Natural killer cell (primary cell): ENCODE measurements around the gene ZBED1. TPM values are rescaled to one million over a fixed set of nuclear protein-coding genes. Genes with fewer than 3 reads are reported as not detected.
"Not testable (repeated sequence)": the region's sequence is repeated elsewhere in the genome, so short reads cannot be mapped to it uniquely, and the experiment has no call there.

Experiments used
- ATAC-seq, 3 donors: fragments of 150-1000 bp in 2 of 3; fragments of 200-7000 bp in 1 of 3; cut with Tn5 transposase; 1 replicate in 1 of 3; 2 replicates in 2 of 3; pipeline ENCODE4 v1.10.0; 2021; ENCODE audit warnings: mild to moderate bottlenecking in 2 of 3, moderate library complexity in 2 of 3
- DNase-seq, 2 donors: peaks; one replicate each; pipeline versions ENCODE4 v3.0.0 to v3.0.0-alpha.2; 2013 to 2021; ENCODE audit warnings: mixed read lengths in 1 of 2
- H3K27ac ChIP-seq: one replicate; pipeline ENCODE4 v1.5.1; 2013; ENCODE audit warnings: mild to moderate bottlenecking, low read length
- H3K27me3 ChIP-seq: one replicate; pipeline ENCODE4 v1.6.1; 2013; ENCODE audit warnings: low read length; ENCODE audit not compliant: control insufficient read depth, insufficient read depth
- H3K36me3 ChIP-seq: one replicate; pipeline ENCODE4 v1.6.1; 2013; ENCODE audit warnings: low read length; ENCODE audit not compliant: control insufficient read depth, insufficient read depth
- H3K4me1 ChIP-seq: one replicate; pipeline ENCODE4 v1.6.1; 2013; ENCODE audit warnings: low read length; ENCODE audit not compliant: control insufficient read depth, insufficient read depth
- H3K4me3 ChIP-seq: one replicate; pipeline ENCODE4 v1.5.1; 2013; ENCODE audit warnings: low read length
- H3K9me3 ChIP-seq: one replicate; pipeline ENCODE4 v1.6.1; 2013; ENCODE audit warnings: low read length; ENCODE audit not compliant: control insufficient read depth, insufficient read depth
- H3K27ac Mint-ChIP-seq, 2 donors: one replicate each; pipeline ENCODE4 v1.8.0; 2022; ENCODE audit warnings: mild to moderate bottlenecking in 2 of 2, mixed read lengths in 2 of 2, moderate library complexity in 1 of 2
- H3K27me3 Mint-ChIP-seq, 2 donors: one replicate each; pipeline ENCODE4 v1.8.0; 2022; ENCODE audit warnings: low read depth in 2 of 2, mixed read lengths in 2 of 2
- H3K36me3 Mint-ChIP-seq: one replicate; pipeline ENCODE4 v1.8.0; 2022; ENCODE audit warnings: mixed read lengths
- H3K4me1 Mint-ChIP-seq, 2 donors: one replicate each; pipeline ENCODE4 v1.8.0; 2022; ENCODE audit warnings: mixed read lengths in 2 of 2
- H3K4me3 Mint-ChIP-seq: one replicate; pipeline ENCODE4 v1.8.0; 2022; ENCODE audit warnings: mild to moderate bottlenecking, moderate library complexity, mixed read lengths
- H3K9me3 Mint-ChIP-seq, 2 donors: one replicate each; pipeline ENCODE4 v1.8.0; 2022; ENCODE audit warnings: mixed read lengths in 2 of 2
- CTCF ChIP-seq: fragments of 200-600 bp; IDR thresholded peaks from one replicate; pipeline ENCODE4 v1.8.0; 2022; ENCODE audit warnings: antibody characterized with exemption
- WGBS: methylation state at CpG from one replicate; pipeline ENCODE4 v1.1.7; 2013; ENCODE audit warnings: missing lambda C conversion rate; ENCODE audit not compliant: insufficient coverage; 5-methylcytosine and 5-hydroxymethylcytosine counted together
- intact Hi-C: fragments of 100-400 bp; cut with micrococcal nuclease; formaldehyde crosslinking; loops from one replicate; pipeline ENCODE4 v1.14.2; 2022
- total RNA-seq, 4 donors: library from RNA; stranded (reverse); fragments of 120-200 nt in 1 of 4; gene quantifications; one replicate each; pipeline versions ENCODE4 v1.2.3 to v1.2.4, GENCODE V29; 2013 to 2022

ZBED1 gene
- total RNA-seq, 3 donors from 2014 or later (not counting 1 experiment from before 2014, with no cell fraction given) = 30.5 to 36.3 (median 33.8) TPM

DNA sequence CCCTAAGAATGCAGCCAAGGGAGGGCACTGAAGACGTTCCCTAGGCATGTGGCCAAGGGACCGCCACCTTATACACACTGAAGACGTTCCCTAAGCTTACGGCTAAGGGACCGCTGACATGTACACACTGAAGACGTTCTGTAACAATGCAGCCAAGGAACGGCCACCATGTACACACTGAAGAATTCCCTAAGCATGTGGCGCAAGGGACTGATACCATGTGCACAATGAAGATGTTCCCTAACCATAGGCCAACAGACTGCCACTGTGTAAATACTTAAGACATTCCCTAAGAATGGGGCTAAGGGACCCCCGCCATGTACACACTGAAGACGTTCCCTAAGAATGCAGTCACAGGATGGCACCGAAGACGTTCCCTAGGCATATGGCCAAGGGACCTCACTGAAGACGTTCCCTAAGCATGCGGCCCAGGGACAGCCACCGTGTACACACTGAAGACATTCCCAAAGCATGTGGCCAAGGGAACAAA is 36.1 kb downstream of the ZBED1 start:
- WGBS = 95% methylated on average over 15 of the region's 15 CpGs
- no peak for ATAC-seq
- no peaks in the 10 kb centered on the region for H3K9me3 Mint-ChIP-seq

DNA sequence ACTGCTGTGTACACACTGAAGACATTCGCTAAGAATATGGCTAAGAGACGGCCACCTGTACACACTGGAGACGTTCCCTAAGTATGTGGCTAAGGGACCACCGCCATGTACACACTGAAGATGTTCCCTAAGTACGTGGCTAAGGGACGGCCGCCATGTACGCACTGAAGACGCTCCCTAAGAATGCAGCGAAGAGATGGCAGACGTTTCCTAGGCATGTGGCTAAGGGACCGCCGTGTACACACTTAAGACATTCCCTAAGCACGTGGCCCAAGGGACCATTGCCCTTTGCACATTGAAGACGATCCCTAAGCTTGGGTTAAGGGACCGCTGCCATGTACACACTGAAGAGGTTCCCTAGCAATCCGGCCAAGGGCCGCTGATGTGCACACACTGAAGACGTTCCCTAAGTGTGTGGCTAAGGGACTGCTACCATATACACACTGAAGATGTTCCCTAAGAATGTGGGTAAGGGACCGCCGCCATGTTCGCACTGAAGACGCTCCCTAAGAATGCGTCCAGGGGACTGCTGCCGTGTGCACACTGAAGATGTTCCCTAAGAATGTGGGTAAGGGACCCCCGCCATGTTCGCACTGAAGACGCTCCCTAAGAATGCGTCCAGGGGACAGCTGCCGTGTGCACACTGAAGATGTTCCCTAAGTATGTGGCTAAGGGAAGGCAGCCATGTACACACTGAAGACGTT is 36.7 kb downstream of the ZBED1 start:
- Mint-ChIP-seq H3K27ac (no peak overlapping the region), H3K36me3 (no peaks in the 10 kb centered on the region), H3K4me3 (no peak overlapping the region), H3K4me1 (peaks cover 24 to 41% of the 10 kb centered on the region in 2 donors), H3K27me3 (no peaks in the 10 kb centered on the region), H3K9me3 (no peaks in the 10 kb centered on the region)
- intact Hi-C loops = no loop called here
- WGBS = 95% methylated on average over 31 of the region's 31 CpGs
- Histone ChIP-seq H3K9me3 (no peaks in the 10 kb centered on the region), H3K4me1 (no peaks in the 10 kb centered on the region), H3K27ac (no peak overlapping the region), H3K4me3 (no peak overlapping the region), H3K27me3 (no peaks in the 10 kb centered on the region), H3K36me3 (no peaks in the 10 kb centered on the region)
- no peak for TF ChIP-seq CTCF
- ATAC-seq = no peak
- no peak for DNase-seq

More for the DNA sequence above, 36.1 kb downstream of the ZBED1 start:
- Mint-ChIP-seq H3K4me3 (no peak overlapping the region), H3K36me3 (no peaks in the 10 kb centered on the region), H3K4me1 (peaks cover 24 to 41% of the 10 kb centered on the region in 2 donors), H3K27me3 (no peaks in the 10 kb centered on the region), H3K27ac (no peak overlapping the region)
- H3K9me3 ChIP-seq = no peaks in the 10 kb centered on the region
- no peaks in the 10 kb centered on the region for H3K4me1 ChIP-seq
- no peaks in the 10 kb centered on the region for H3K27me3 ChIP-seq
- intact Hi-C loops = no loop called here
- no peaks in the 10 kb centered on the region for H3K36me3 ChIP-seq
- H3K27ac ChIP-seq = no peak overlapping the region
- DNase-seq = no peak
- no peak overlapping the region for H3K4me3 ChIP-seq
- no peak for TF ChIP-seq CTCF

GRCh38 chrX:2463481-2463880 is 37.3 kb downstream of the ZBED1 start:
- H3K27ac Mint-ChIP-seq, H3K9me3 Mint-ChIP-seq, H3K36me3 ChIP-seq, H3K27ac ChIP-seq, H3K27me3 ChIP-seq, H3K4me3 ChIP-seq, intact Hi-C loops, H3K36me3 Mint-ChIP-seq, ATAC-seq, H3K4me1 ChIP-seq, DNase-seq, H3K4me3 Mint-ChIP-seq, H3K9me3 ChIP-seq, H3K27me3 Mint-ChIP-seq: not testable (repeated sequence)
- 93% methylated on average over 10 of the region's 10 CpGs for WGBS
- peaks cover 21 to 37% of the 10 kb centered on the region in 2 donors for H3K4me1 Mint-ChIP-seq

- intact Hi-C loops = no loop called here
- no peaks in the 10 kb centered on the region for H3K36me3 Mint-ChIP-seq
- no peak overlapping the region for H3K27ac ChIP-seq
- no peak overlapping the region for H3K4me3 Mint-ChIP-seq
- H3K27ac Mint-ChIP-seq = no peak overlapping the region
- H3K9me3 Mint-ChIP-seq = no peaks in the 10 kb centered on the region
- TF ChIP-seq CTCF = no peak
- H3K9me3 ChIP-seq = no peaks in the 10 kb centered on the region
- H3K4me3 ChIP-seq = no peak overlapping the region
- no peaks in the 10 kb centered on the region for H3K27me3 ChIP-seq
- H3K4me1 Mint-ChIP-seq = peaks cover 15 to 30% of the 10 kb centered on the region in 2 donors
- H3K36me3 ChIP-seq = no peaks in the 10 kb centered on the region
- H3K27me3 Mint-ChIP-seq = no peaks in the 10 kb centered on the region
- 90% methylated on average over 2 of the region's 3 CpGs for WGBS
- no peak for DNase-seq
- no peaks in the 10 kb centered on the region for H3K4me1 ChIP-seq
- no peak for ATAC-seq
These were observed 38.0 kb downstream of the ZBED1 start for GRCh38 chrX:2462780-2463179.
